Fibroblast of lung (primary cell): ENCODE results near the gene MCTP1. TPM values are rescaled to one million over a fixed set of nuclear protein-coding genes. Genes with fewer than 3 reads are reported as not detected.

Experiments
- DNase-seq, 2 donors: peaks; one replicate each; pipeline versions ENCODE4 v3.0.0 to v3.0.0-alpha.2; 2010; ENCODE audit warnings: low read depth in 2 of 2
- H2AFZ ChIP-seq: 2 replicates; pipeline ENCODE4 v1.5.1; 2012; ENCODE audit warnings: low read length, control low read depth, inconsistent platforms
- H3K27ac ChIP-seq: 2 replicates; pipeline ENCODE4 v1.5.1; 2011; ENCODE audit warnings: low read length, control low read depth; ENCODE audit not compliant: insufficient read depth
- H3K27me3 ChIP-seq: 2 replicates; pipeline ENCODE4 v1.5.1; 2011; ENCODE audit warnings: mild to moderate bottlenecking, low read length; ENCODE audit not compliant: control insufficient read depth, insufficient read depth
- H3K36me3 ChIP-seq: 2 replicates; pipeline ENCODE4 v1.5.1; 2011; ENCODE audit warnings: low read length; ENCODE audit not compliant: control insufficient read depth, insufficient read depth
- H3K4me1 ChIP-seq: 2 replicates; pipeline ENCODE4 v1.5.1; 2011; ENCODE audit warnings: low read length; ENCODE audit not compliant: control insufficient read depth, insufficient read depth; ENCODE audit errors: extremely low read depth
- H3K4me2 ChIP-seq: 2 replicates; pipeline ENCODE4 v1.5.1; 2011; ENCODE audit warnings: low read length, control low read depth; ENCODE audit not compliant: insufficient read depth; ENCODE audit errors: extremely low read depth
- H3K4me3 ChIP-seq, 4 experiments: fragments of 200-600 bp in 1 of 4; sonication (generic) in 1 of 4; replicated peaks in 1 of 4; 2 replicates each; pipeline ENCODE4 v1.5.1; 2011 to 2016; ENCODE audit warnings: low read length in 4 of 4, low read depth in 3 of 4, mild to moderate bottlenecking in 3 of 4, control low read depth in 2 of 4, inconsistent platforms in 1 of 4, mixed read lengths in 1 of 4; ENCODE audit not compliant: insufficient read depth in 1 of 4; ENCODE audit errors: control extremely low read depth in 1 of 4
- H3K79me2 ChIP-seq: 2 replicates; pipeline ENCODE4 v1.5.1; 2012; ENCODE audit warnings: mild to moderate bottlenecking, low read length, inconsistent platforms; ENCODE audit not compliant: control insufficient read depth, insufficient read depth
- H3K9ac ChIP-seq: 2 replicates; pipeline ENCODE4 v1.5.1; 2011; ENCODE audit warnings: mild to moderate bottlenecking, low read length, control low read depth; ENCODE audit not compliant: insufficient read depth
- H3K9me3 ChIP-seq: 2 replicates; pipeline ENCODE4 v1.5.1; 2012; ENCODE audit warnings: low read depth, low read length; ENCODE audit not compliant: control insufficient read depth, insufficient read depth
- H4K20me1 ChIP-seq: 2 replicates; pipeline ENCODE4 v1.5.1; 2011; ENCODE audit warnings: low read length; ENCODE audit not compliant: control insufficient read depth, insufficient read depth; ENCODE audit errors: extremely low read depth
- EZH2 ChIP-seq: IDR thresholded peaks from 2 replicates; pipeline ENCODE4 v1.5.1; 2012; ENCODE audit warnings: low read length, control low read depth, mild to moderate bottlenecking; ENCODE audit errors: missing control alignments
- polyA plus RNA-seq, 2 donors: library from polyadenylated mRNA; depleted of rRNA in 1 of 2; stranded (reverse) in 1 of 2; unstranded in 1 of 2; fragments of >200 nt; gene quantifications; 2 replicates each; pipeline ENCODE4 v1.2.1, GENCODE V29; 2011 to 2012; ENCODE audit warnings: missing spikeins in 1 of 2
- total RNA-seq: library from RNA; depleted of rRNA; stranded (reverse); fragments of >200 nt; gene quantifications from 2 replicates; pipeline ENCODE4 v1.2.1, GENCODE V29; 2014
- TF ChIP-seq, protein P1 (sequence below), 2 donors: IDR thresholded peaks in 1 of 2; conservative IDR thresholded peaks in 1 of 2; 1 replicate in 1 of 2; 2 replicates in 1 of 2; pipeline ENCODE4 v1.5.1; 2011 to 2012; ENCODE audit warnings: low read length in 2 of 2, control low read depth in 1 of 2, inconsistent platforms in 1 of 2, low read depth in 1 of 2, mild to moderate bottlenecking in 1 of 2

Gene MCTP1
- total and polyA plus RNA-seq, 2 donors (not counting 1 experiment from before 2014, with no cell fraction given): 0.78 to 7.9 TPM

DNA sequence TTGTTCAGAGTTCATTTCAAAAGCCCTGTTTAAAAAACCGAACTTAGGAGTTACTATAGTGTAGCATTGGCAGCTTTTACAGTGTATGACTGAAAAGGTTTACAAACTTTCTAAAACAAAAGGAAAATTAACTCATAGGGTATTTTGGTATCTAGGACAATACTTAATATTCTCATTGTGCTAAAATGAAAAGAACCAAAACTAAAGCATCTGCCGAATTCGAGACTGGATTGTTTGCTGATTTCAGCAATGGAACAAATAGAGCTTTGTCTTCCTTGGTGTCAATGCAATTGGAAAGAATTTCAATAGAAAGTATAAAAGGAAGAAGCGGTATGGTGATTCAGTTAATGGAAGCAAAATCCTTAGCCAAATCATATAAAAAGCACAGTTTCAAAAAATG, 412.4 kb downstream of the MCTP1 start:
- no peak for TF ChIP-seq EZH2
- TF ChIP-seq, protein P1, sequence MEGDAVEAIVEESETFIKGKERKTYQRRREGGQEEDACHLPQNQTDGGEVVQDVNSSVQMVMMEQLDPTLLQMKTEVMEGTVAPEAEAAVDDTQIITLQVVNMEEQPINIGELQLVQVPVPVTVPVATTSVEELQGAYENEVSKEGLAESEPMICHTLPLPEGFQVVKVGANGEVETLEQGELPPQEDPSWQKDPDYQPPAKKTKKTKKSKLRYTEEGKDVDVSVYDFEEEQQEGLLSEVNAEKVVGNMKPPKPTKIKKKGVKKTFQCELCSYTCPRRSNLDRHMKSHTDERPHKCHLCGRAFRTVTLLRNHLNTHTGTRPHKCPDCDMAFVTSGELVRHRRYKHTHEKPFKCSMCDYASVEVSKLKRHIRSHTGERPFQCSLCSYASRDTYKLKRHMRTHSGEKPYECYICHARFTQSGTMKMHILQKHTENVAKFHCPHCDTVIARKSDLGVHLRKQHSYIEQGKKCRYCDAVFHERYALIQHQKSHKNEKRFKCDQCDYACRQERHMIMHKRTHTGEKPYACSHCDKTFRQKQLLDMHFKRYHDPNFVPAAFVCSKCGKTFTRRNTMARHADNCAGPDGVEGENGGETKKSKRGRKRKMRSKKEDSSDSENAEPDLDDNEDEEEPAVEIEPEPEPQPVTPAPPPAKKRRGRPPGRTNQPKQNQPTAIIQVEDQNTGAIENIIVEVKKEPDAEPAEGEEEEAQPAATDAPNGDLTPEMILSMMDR (conservative IDR thresholded peaks at IDR 0.05 in 1 of 2, IDR thresholded peaks at IDR 0.05 in 1 of 2; ENCODE audit: low read depth in 1 of 2, low read length in 2 of 2): no peak

DNA sequence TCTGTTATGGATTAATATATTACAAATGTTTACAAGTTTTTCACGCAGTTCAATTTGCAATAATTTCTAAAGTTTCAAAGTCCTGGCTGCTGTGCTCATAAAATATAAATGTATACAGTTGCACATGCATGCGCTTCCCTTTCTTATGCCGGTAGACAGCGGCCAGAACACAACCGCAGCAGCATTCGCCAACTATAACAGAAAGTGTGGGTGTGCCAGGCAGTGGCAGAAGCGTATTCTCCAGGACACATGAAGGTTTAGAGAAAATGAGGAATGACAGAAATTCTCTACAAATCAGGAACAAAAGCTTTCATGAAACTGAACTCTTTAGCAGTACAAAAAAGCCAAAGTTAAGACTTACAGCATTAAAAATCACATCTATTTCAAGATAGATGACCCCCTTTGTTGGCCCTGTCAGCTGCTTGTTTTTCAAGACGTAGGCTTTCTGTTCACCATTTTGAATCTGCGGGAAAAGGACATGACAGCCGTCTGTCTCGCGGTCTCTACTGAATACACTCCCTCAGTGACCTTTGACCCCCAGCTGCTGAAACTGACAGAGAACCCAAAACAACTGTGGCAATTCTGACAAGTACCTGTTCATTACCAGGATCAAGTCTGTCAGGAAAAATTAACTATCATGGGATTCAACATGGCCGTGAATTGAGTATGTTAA, 414.2 kb downstream of the MCTP1 start:
- no peaks in the 10 kb centered on the region for H3K36me3 ChIP-seq
- no peak overlapping the region for H2AFZ ChIP-seq
- no peaks in the 10 kb centered on the region for H3K9me3 ChIP-seq
- no peak overlapping the region for H3K4me3 ChIP-seq
- no peaks in the 10 kb centered on the region for H3K4me1 ChIP-seq
- DNase-seq: no peak
- no peak overlapping the region for H3K9ac ChIP-seq
- TF ChIP-seq EZH2: no peak
- TF ChIP-seq, protein P1 (conservative IDR thresholded peaks at IDR 0.05 in 1 of 2, IDR thresholded peaks at IDR 0.05 in 1 of 2; ENCODE audit: low read depth in 1 of 2, low read length in 2 of 2): no peak
- H3K79me2 ChIP-seq: no peaks in the 10 kb centered on the region
- H3K4me2 ChIP-seq: no peak overlapping the region
- H3K27ac ChIP-seq: no peak overlapping the region
- no peaks in the 10 kb centered on the region for H4K20me1 ChIP-seq
- no peaks in the 10 kb centered on the region for H3K27me3 ChIP-seq

More for the DNA sequence above, 412.4 kb downstream of the MCTP1 start:
- H3K79me2 ChIP-seq: no peaks in the 10 kb centered on the region
- no peaks in the 10 kb centered on the region for H3K27me3 ChIP-seq
- no peaks in the 10 kb centered on the region for H3K36me3 ChIP-seq
- peak overlapping the region; percentile 39 for H2AFZ ChIP-seq
- no peaks in the 10 kb centered on the region for H4K20me1 ChIP-seq
- no peaks in the 10 kb centered on the region for H3K9me3 ChIP-seq
- no peaks in the 10 kb centered on the region for H3K4me1 ChIP-seq
- no peak overlapping the region for H3K9ac ChIP-seq
- no peak overlapping the region for H3K27ac ChIP-seq
- H3K4me3 ChIP-seq: no peak overlapping the region
- no peak for DNase-seq
- H3K4me2 ChIP-seq: no peak overlapping the region

DNA sequence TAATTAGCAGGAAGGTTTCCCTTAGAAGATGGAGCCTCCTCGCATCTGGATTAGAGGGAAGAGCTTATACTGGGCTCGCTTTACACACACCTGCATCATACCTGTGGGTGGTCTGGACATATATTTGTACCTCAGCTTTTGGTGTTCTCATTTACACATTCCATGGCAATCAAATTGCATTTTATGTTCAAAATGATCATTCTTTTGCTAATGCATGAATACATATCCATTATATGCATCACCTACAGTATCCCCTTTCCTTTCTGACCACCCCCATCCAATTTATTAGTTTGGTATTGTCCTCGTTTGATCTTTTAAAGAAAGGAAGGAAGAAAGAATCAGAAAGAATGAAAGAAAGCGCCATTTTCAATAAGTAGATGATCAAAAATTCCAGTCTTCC, 415.0 kb downstream of the MCTP1 start:
- Histone ChIP-seq H3K4me1 (no peaks in the 10 kb centered on the region), H3K27me3 (no peaks in the 10 kb centered on the region), H4K20me1 (no peaks in the 10 kb centered on the region), H3K4me2 (no peak overlapping the region), H3K9ac (no peak overlapping the region), H3K27ac (no peak overlapping the region), H3K9me3 (no peaks in the 10 kb centered on the region), H3K36me3 (no peaks in the 10 kb centered on the region), H3K79me2 (no peaks in the 10 kb centered on the region), H3K4me3 (no peak overlapping the region), H2AFZ (no peak overlapping the region)
- no peak for DNase-seq
- TF ChIP-seq EZH2: no peak
- TF ChIP-seq, protein P1 (conservative IDR thresholded peaks at IDR 0.05 in 1 of 2, IDR thresholded peaks at IDR 0.05 in 1 of 2; ENCODE audit: low read depth in 1 of 2, low read length in 2 of 2): no peak
